Peyer's patch (tissue), 4 donors: ENCODE data around the gene MAGI2. TPM values are rescaled to one million over a fixed set of nuclear protein-coding genes. Genes with fewer than 3 reads are reported as not detected.

ENCODE experiments used
- DNase-seq, 3 donors: peaks; one replicate each; pipeline ENCODE4 v3.0.0-alpha.2; 2017 to 2019
- H3K27ac ChIP-seq, 4 donors: fragments of 200-600 bp; sonication (generic); one replicate each; pipeline ENCODE4 v1.5.1; 2016 to 2019
- H3K27me3 ChIP-seq, 2 donors: fragments of 200-600 bp; sonication (generic); one replicate each; pipeline ENCODE4 v1.5.1; 2019
- H3K36me3 ChIP-seq, 3 donors: fragments of 200-600 bp; sonication (generic); one replicate each; pipeline ENCODE4 v1.5.1; 2016 to 2019
- H3K4me1 ChIP-seq, 4 donors: fragments of 200-600 bp; sonication (generic); one replicate each; pipeline ENCODE4 v1.5.1; 2016 to 2019
- H3K4me3 ChIP-seq, 4 donors: fragments of 200-600 bp; sonication (generic); 1 replicate in 3 of 4; 2 replicates in 1 of 4; pipeline ENCODE4 v1.5.1; 2016 to 2019; ENCODE audit warnings: mild to moderate bottlenecking in 1 of 4
- H3K9me3 ChIP-seq, 4 donors: fragments of 200-600 bp; sonication (generic); one replicate each; pipeline ENCODE4 v1.5.1; 2016 to 2019; ENCODE audit warnings: mild to moderate bottlenecking in 1 of 4
- POLR2A ChIP-seq, 2 donors: fragments of 450-650 bp; IDR thresholded peaks; one replicate each; pipeline ENCODE4 v1.5.1; 2017; ENCODE audit warnings: antibody characterized with exemption in 2 of 2, mild to moderate bottlenecking in 2 of 2, moderate library complexity in 2 of 2
- total RNA-seq, 4 donors: library from RNA; depleted of rRNA; stranded (reverse); fragments of >200 nt; gene quantifications; one replicate each; pipeline ENCODE4 v1.1.0, GENCODE V29; 2016
- TF ChIP-seq, protein P1 (sequence below), 6 experiments: fragments of 450-650 bp in 4 of 6; fragments of 200-600 bp in 2 of 6; sonication (generic) in 1 of 6; IDR thresholded peaks; one replicate each; pipeline ENCODE4 v1.5.1; 2017 to 2019; ENCODE audit warnings: antibody characterized with exemption in 6 of 6, mild to moderate bottlenecking in 3 of 6, moderate library complexity in 1 of 6

MAGI2 gene
- total RNA-seq, 4 donors from 2014 or later: 1.6 to 12.4 (median 2.8) TPM

DNA sequence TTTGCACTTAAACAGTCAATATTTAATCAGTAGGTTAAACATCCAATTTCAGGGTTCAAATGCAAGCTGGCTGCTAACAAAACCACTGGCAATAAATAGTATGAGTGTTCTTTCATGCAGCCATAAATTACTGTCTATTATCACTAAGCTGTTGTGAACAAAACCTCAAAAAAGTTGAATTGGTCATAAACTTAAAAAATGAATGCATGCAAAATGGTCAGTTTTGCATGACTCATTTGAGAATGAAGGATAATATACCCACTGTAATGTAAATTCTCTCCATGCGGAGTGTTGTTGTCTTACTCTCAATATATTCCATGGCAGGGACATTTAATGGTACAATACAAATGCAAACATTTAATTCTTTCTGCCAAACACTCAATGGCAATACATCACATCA lies 226.4 kb downstream of the MAGI2 start:
- H3K9me3 ChIP-seq: no peaks in the 10 kb centered on the region

DNA sequence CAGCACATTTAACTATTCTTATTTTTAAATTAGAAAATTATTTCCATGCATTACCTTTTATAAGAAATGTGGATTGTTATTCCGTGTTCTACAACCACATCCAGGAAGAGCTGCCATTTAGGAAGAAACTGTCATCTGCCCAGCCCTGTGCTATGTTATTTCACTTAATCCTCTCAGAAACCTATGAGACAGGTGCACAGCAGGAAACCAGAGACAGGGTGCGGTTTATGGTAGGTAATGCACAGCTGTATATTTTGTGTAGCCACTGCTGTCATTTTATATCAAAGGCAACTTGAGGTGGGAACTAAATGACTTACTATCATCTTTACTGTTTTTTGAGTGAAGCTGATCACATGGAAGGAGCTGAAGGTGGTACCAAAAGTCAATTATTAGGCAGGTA lies 232.3 kb downstream of the MAGI2 start:
- Histone ChIP-seq H3K27ac (no peak overlapping the region), H3K27me3 (no peaks in the 10 kb centered on the region), H3K4me1 (no peaks in the 10 kb centered on the region), H3K9me3 (no peaks in the 10 kb centered on the region), H3K36me3 (no peaks in the 10 kb centered on the region), H3K4me3 (no peak overlapping the region)
- no peak for TF ChIP-seq POLR2A (IDR thresholded peaks at IDR 0.05)
- TF ChIP-seq, protein P1, sequence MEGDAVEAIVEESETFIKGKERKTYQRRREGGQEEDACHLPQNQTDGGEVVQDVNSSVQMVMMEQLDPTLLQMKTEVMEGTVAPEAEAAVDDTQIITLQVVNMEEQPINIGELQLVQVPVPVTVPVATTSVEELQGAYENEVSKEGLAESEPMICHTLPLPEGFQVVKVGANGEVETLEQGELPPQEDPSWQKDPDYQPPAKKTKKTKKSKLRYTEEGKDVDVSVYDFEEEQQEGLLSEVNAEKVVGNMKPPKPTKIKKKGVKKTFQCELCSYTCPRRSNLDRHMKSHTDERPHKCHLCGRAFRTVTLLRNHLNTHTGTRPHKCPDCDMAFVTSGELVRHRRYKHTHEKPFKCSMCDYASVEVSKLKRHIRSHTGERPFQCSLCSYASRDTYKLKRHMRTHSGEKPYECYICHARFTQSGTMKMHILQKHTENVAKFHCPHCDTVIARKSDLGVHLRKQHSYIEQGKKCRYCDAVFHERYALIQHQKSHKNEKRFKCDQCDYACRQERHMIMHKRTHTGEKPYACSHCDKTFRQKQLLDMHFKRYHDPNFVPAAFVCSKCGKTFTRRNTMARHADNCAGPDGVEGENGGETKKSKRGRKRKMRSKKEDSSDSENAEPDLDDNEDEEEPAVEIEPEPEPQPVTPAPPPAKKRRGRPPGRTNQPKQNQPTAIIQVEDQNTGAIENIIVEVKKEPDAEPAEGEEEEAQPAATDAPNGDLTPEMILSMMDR (IDR thresholded peaks at IDR 0.05): no peak
- DNase-seq: no peak

More for the DNA sequence above, 226.4 kb downstream of the MAGI2 start:
- TF ChIP-seq, protein P1 (IDR thresholded peaks at IDR 0.05): no peak
- TF ChIP-seq POLR2A (IDR thresholded peaks at IDR 0.05): no peak
- Histone ChIP-seq H3K27me3 (no peaks in the 10 kb centered on the region), H3K27ac (no peak overlapping the region), H3K36me3 (no peaks in the 10 kb centered on the region), H3K4me1 (no peaks in the 10 kb centered on the region), H3K4me3 (no peak overlapping the region)
- no peak for DNase-seq

DNA sequence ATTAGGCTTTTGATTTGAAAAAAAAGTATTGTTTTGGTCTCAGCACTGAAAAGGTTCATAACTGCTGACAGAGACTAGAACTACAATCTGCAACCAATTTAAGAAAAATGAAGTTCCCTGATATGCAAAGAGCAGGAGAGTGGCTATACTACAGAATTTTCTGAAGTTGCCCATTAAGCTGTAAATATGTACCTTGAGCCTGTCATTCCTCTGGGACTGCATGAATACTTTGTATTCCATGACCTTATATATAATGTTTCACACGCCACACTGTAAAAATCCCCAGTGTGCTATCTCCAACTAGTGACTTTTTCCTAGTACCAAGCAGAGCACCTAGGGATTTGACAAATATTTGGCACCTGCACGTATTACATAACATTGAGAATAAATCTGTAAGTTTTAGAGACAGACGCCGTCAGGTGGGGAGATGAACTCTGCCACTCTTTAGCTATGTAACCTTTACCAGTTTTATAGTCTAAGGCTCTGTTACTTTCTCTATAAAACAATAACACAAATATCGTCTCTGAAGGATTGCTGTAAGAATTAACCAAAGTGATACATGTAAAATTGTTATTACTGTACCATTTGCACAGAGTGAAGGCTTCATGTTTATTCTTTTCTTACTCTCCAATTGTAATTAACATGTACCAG lies 235.4 kb downstream of the MAGI2 start:
- DNase-seq: no peak

DNA sequence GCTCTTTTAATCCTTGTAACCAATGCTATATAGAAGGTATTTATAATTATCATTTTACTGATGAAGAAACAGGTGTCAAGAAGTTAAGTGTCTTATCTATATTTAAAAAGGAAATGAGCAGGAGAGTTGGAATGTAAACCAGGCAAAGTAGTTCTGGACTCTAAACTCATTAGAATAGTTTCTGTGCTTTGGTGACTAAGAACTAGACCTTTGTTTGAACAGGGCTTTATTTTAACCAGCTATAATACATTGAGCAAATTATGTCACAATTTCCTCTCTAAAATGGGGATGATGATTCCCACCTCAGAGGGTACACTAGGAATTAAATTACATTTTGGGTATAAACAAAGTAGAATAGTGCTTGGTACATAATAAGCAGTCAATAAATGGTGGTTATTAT lies 236.0 kb downstream of the MAGI2 start:
- no peaks in the 10 kb centered on the region for H3K36me3 ChIP-seq
- TF ChIP-seq, protein P1 (IDR thresholded peaks at IDR 0.05): no peak
- TF ChIP-seq POLR2A (IDR thresholded peaks at IDR 0.05): no peak
- H3K27me3 ChIP-seq: no peaks in the 10 kb centered on the region
- H3K4me3 ChIP-seq: no peak overlapping the region
- H3K4me1 ChIP-seq: no peaks in the 10 kb centered on the region
- H3K9me3 ChIP-seq: no peaks in the 10 kb centered on the region
- no peak overlapping the region for H3K27ac ChIP-seq
- no peak for DNase-seq

More for the DNA sequence above, 235.4 kb downstream of the MAGI2 start:
- Histone ChIP-seq H3K27me3 (no peaks in the 10 kb centered on the region), H3K9me3 (no peaks in the 10 kb centered on the region), H3K36me3 (no peaks in the 10 kb centered on the region), H3K4me1 (no peaks in the 10 kb centered on the region), H3K27ac (no peak overlapping the region), H3K4me3 (no peak overlapping the region)
- TF ChIP-seq, protein P1 (IDR thresholded peaks at IDR 0.05): no peak
- TF ChIP-seq POLR2A (IDR thresholded peaks at IDR 0.05): no peak

DNA sequence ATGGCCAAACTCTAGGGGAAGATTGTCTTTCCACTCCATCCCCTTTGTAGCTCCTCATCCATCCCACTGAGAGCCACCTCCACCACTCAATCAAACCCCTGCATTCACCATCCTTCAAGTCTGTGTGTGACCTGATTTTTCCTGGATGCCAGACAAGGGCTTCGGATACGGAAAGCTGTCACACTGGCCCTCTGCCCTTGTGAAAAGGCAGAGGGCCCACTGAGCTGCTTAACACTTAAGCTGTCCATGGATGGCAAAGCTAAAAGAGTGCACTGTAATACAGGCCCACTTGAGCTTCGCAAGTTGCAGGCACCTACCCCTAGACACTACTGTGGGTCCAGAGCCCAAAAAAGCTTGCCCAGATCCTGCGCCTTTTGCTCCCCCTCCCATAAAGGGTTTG lies 237.2 kb downstream of the MAGI2 start:
- H3K36me3 ChIP-seq: no peaks in the 10 kb centered on the region
- H3K4me3 ChIP-seq: no peak overlapping the region
- DNase-seq: no peak
- H3K9me3 ChIP-seq: no peaks in the 10 kb centered on the region
- no peaks in the 10 kb centered on the region for H3K27me3 ChIP-seq
- TF ChIP-seq, protein P1 (IDR thresholded peaks at IDR 0.05): no peak
- no peak for TF ChIP-seq POLR2A (IDR thresholded peaks at IDR 0.05)
- H3K4me1 ChIP-seq: no peaks in the 10 kb centered on the region
- H3K27ac ChIP-seq: no peak overlapping the region
